ENCODE data around the gene IFNB1. TPM values are rescaled to one million over a fixed set of nuclear protein-coding genes. Genes with fewer than 3 reads are reported as not detected.

Gene IFNB1
- total RNA-seq, 2 donors from 2014 or later: not detected

GRCh38 chr9:21104787-21105186, 27.0 kb upstream of the IFNB1 start:
- Histone ChIP-seq H3K27me3 (ENCODE audit: control insufficient read depth, insufficient read depth, low read length, poor library complexity, severe bottlenecking) (no peaks in the 10 kb centered on the region), H3K9me3 (ENCODE audit: control insufficient read depth, low read length) (no peaks in the 10 kb centered on the region), H3K36me3 (ENCODE audit: control insufficient read depth, insufficient read depth, low read length) (no peaks in the 10 kb centered on the region), H3K9ac (ENCODE audit: extremely low read depth, low read length, poor library complexity, severe bottlenecking) (no peak overlapping the region), H3K4me1 (ENCODE audit: control insufficient read depth, insufficient read depth, low read length) (no peaks in the 10 kb centered on the region), H3K27ac (ENCODE audit: low read depth, low read length) (no peak overlapping the region), H3K4me3 (ENCODE audit: low read length) (no peak overlapping the region)
- no peaks in the 10 kb centered on the region for H3K27me3 Mint-ChIP-seq (ENCODE audit: insufficient read depth)
- WGBS, 2 experiments (ENCODE audit: insufficient coverage in 1 of 2, insufficient read length in 1 of 2): 83% methylated on average over 1 of the region's 1 CpG; no CpG with 5 or more reads in 1 of the 2 experiments
- no peak for DNase-seq
- no peak overlapping the region for H3K4me3 Mint-ChIP-seq
- H3K9me3 Mint-ChIP-seq: no peaks in the 10 kb centered on the region
- H3K27ac Mint-ChIP-seq: no peak overlapping the region
- H3K36me3 Mint-ChIP-seq (ENCODE audit: low read depth): no peaks in the 10 kb centered on the region
- no peaks in the 10 kb centered on the region for H3K4me1 Mint-ChIP-seq
- TF ChIP-seq, protein P1, sequence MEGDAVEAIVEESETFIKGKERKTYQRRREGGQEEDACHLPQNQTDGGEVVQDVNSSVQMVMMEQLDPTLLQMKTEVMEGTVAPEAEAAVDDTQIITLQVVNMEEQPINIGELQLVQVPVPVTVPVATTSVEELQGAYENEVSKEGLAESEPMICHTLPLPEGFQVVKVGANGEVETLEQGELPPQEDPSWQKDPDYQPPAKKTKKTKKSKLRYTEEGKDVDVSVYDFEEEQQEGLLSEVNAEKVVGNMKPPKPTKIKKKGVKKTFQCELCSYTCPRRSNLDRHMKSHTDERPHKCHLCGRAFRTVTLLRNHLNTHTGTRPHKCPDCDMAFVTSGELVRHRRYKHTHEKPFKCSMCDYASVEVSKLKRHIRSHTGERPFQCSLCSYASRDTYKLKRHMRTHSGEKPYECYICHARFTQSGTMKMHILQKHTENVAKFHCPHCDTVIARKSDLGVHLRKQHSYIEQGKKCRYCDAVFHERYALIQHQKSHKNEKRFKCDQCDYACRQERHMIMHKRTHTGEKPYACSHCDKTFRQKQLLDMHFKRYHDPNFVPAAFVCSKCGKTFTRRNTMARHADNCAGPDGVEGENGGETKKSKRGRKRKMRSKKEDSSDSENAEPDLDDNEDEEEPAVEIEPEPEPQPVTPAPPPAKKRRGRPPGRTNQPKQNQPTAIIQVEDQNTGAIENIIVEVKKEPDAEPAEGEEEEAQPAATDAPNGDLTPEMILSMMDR (conservative IDR thresholded peaks at IDR 0.05): no peak

DNA sequence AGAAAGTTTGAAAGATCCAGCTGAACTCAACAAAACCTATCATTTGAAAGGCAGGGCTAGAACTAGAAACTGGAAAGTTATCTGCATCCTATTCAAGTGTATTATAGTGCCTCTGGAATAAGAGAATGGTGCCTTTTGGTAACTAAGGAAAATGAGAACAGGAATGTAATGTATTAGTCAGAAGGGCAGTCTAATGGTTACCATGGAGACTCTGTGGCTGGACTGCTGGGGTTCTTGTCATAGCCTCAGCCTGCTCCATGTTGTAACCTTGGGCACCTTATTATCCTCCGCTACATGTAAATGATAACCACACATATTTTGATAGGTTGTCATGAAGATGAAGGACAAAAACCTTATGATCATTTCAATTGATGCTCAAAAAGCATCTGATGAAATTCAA, 24.6 kb upstream of the IFNB1 start:
- Mint-ChIP-seq H3K4me1 (no peaks in the 10 kb centered on the region), H3K4me3 (no peak overlapping the region), H3K27me3 (ENCODE audit: insufficient read depth) (no peaks in the 10 kb centered on the region), H3K27ac (no peak overlapping the region), H3K36me3 (ENCODE audit: low read depth) (no peaks in the 10 kb centered on the region), H3K9me3 (no peaks in the 10 kb centered on the region)
- Histone ChIP-seq H3K9ac (ENCODE audit: extremely low read depth, low read length, poor library complexity, severe bottlenecking) (no peak overlapping the region), H3K9me3 (ENCODE audit: control insufficient read depth, low read length) (no peaks in the 10 kb centered on the region), H3K4me3 (ENCODE audit: low read length) (no peak overlapping the region), H3K27me3 (ENCODE audit: control insufficient read depth, insufficient read depth, low read length, poor library complexity, severe bottlenecking) (no peaks in the 10 kb centered on the region), H3K36me3 (ENCODE audit: control insufficient read depth, insufficient read depth, low read length) (no peaks in the 10 kb centered on the region), H3K4me1 (ENCODE audit: control insufficient read depth, insufficient read depth, low read length) (no peaks in the 10 kb centered on the region), H3K27ac (ENCODE audit: low read depth, low read length) (no peak overlapping the region)
- WGBS, 2 experiments (ENCODE audit: insufficient coverage in 1 of 2, insufficient read length in 1 of 2): 100% methylated on average over 1 of the region's 1 CpG; no CpG with 5 or more reads in 1 of the 2 experiments
- no peak for DNase-seq
- TF ChIP-seq, protein P1 (conservative IDR thresholded peaks at IDR 0.05): no peak

- H3K27ac Mint-ChIP-seq: no peak overlapping the region
- no peaks in the 10 kb centered on the region for H3K9me3 ChIP-seq (ENCODE audit: control insufficient read depth, low read length)
- H3K27ac ChIP-seq (ENCODE audit: low read depth, low read length): no peak overlapping the region
- H3K9me3 Mint-ChIP-seq: no peaks in the 10 kb centered on the region
- H3K4me3 ChIP-seq (ENCODE audit: low read length): no peak overlapping the region
- no peaks in the 10 kb centered on the region for H3K36me3 Mint-ChIP-seq (ENCODE audit: low read depth)
- no peaks in the 10 kb centered on the region for H3K36me3 ChIP-seq (ENCODE audit: control insufficient read depth, insufficient read depth, low read length)
- no peak for DNase-seq
- no peak overlapping the region for H3K9ac ChIP-seq (ENCODE audit: extremely low read depth, low read length, poor library complexity, severe bottlenecking)
- H3K4me1 ChIP-seq (ENCODE audit: control insufficient read depth, insufficient read depth, low read length): no peaks in the 10 kb centered on the region
- H3K27me3 Mint-ChIP-seq (ENCODE audit: insufficient read depth): no peaks in the 10 kb centered on the region
- TF ChIP-seq, protein P1 (conservative IDR thresholded peaks at IDR 0.05): no peak
- no peaks in the 10 kb centered on the region for H3K27me3 ChIP-seq (ENCODE audit: control insufficient read depth, insufficient read depth, low read length, poor library complexity, severe bottlenecking)
- no peak overlapping the region for H3K4me3 Mint-ChIP-seq
- no peaks in the 10 kb centered on the region for H3K4me1 Mint-ChIP-seq
- 97% methylated on average over 2 of the region's 2 CpGs; no CpG with 5 or more reads in 1 of the 2 experiments for WGBS, 2 experiments (ENCODE audit: insufficient coverage in 1 of 2, insufficient read length in 1 of 2)
Observed at GRCh38 chr9:21097817-21098216, 20.1 kb upstream of the IFNB1 start.

Measured in endodermal cell (in vitro differentiated cells).